ENCODE measurements around the gene ADARB2. TPM values are rescaled to one million over a fixed set of nuclear protein-coding genes. Genes with fewer than 3 reads are reported as not detected.

ADARB2 gene
- total and polyA plus RNA-seq, 2 experiments from 2014 or later, result 2.0 to 5.0 TPM

GRCh38 chr10:1595242-1595600, 142.1 kb downstream of the ADARB2 start (continued):
- TF ChIP-seq ZNF462 (CRISPR knock-in tag; IDR thresholded peaks at IDR 0.05), result no peak
- no peak for TF ChIP-seq CREB1 (CRISPR knock-in tag; IDR thresholded peaks at IDR 0.05; ENCODE audit: low read depth)

GRCh38 chr10:1594372-1595241, 142.7 kb downstream of the ADARB2 start:
- Mint-ChIP-seq H3K4me3 (no peak overlapping the region), H3K36me3 (ENCODE audit: low read depth) (no peaks in the 10 kb centered on the region), H3K9me3 (no peaks in the 10 kb centered on the region; the same call in 2 of the 3 replicates), H3K27ac (no peak overlapping the region), H3K4me1 (peaks cover 2% of the 10 kb centered on the region; the same call in 2 of the 3 replicates), H3K27me3 (ENCODE audit: insufficient read depth, low read depth, poor library complexity) (peaks cover 8% of the 10 kb centered on the region)
- no peak for ATAC-seq
- Histone ChIP-seq H3K27me3 (ENCODE audit: insufficient read depth) (no peaks in the 10 kb centered on the region), H3K4me1 (ENCODE audit: insufficient read depth) (no peaks in the 10 kb centered on the region), H3K79me2 (replicated peaks; ENCODE audit: insufficient read depth) (no peaks in the 10 kb centered on the region), H4K20me1 (replicated peaks; ENCODE audit: insufficient read depth) (no peaks in the 10 kb centered on the region), H3K9me2 (ENCODE audit: insufficient read depth) (no peaks in the 10 kb centered on the region), H3K4me3 (no peak overlapping the region), H3K36me3 (ENCODE audit: insufficient read depth) (0 out of 2 replicates have a peak, but pooled peaks cover 4% of the 10 kb centered on the region), H2AFZ (no peak overlapping the region), H3F3A (replicated peaks; ENCODE audit: low read depth) (no peaks in the 10 kb centered on the region), H3K4me2 (no peak overlapping the region), H3K27ac (ENCODE audit: low read depth) (no peak overlapping the region)
- no peak for TF ChIP-seq EZH2phosphoT487 (IDR thresholded peaks at IDR 0.05; ENCODE audit: unreplicated experiment)
- TF ChIP-seq STAT1 (IDR thresholded peaks at IDR 0.05; ENCODE audit: unreplicated experiment), result no peak
- TF ChIP-seq POLR2AphosphoS5 (IDR thresholded peaks at IDR 0.05; ENCODE audit: low read depth), result no peak
- TF ChIP-seq EZH2 (IDR thresholded peaks at IDR 0.05; ENCODE audit: low read depth, unreplicated experiment), result no peak
- DNase-seq (ENCODE audit: low spot score), result no peak
